HepG2 (cell line): ENCODE data around the gene FAM171A2. TPM values are rescaled to one million over a fixed set of nuclear protein-coding genes. Genes with fewer than 3 reads are reported as not detected.

Experiments used
- CAMTA2 ChIP-seq: sonication (generic); formaldehyde crosslinking; IDR thresholded peaks from 2 replicates; pipeline ENCODE4 v1.4.0; 2020; ENCODE audit warnings: mild to moderate bottlenecking, missing genetic modification reagents, borderline replicate concordance
- CENPBD1 ChIP-seq: sonication (generic); formaldehyde crosslinking; IDR thresholded peaks from 2 replicates; pipeline ENCODE4 v1.8.0; 2022; ENCODE audit warnings: missing genetic modification reagents, low read depth, mild to moderate bottlenecking, borderline replicate concordance
- HIVEP1 ChIP-seq: sonication (generic); formaldehyde crosslinking; IDR thresholded peaks from 2 replicates; pipeline ENCODE4 v1.4.0; 2020; ENCODE audit warnings: mild to moderate bottlenecking, missing genetic modification reagents
- MEF2D ChIP-seq: sonication (generic); formaldehyde crosslinking; IDR thresholded peaks from 2 replicates; pipeline ENCODE4 v1.5.1; 2020; ENCODE audit warnings: mild to moderate bottlenecking, missing genetic modification reagents
- MTA1 ChIP-seq: sonication (generic); formaldehyde crosslinking; IDR thresholded peaks from 2 replicates; pipeline ENCODE4 v1.4.0; 2020; ENCODE audit warnings: missing genetic modification reagents, mild to moderate bottlenecking, borderline replicate concordance
- MTF2 ChIP-seq: sonication (generic); formaldehyde crosslinking; IDR thresholded peaks from 2 replicates; pipeline ENCODE4 v1.5.0; 2020; ENCODE audit warnings: missing genetic modification reagents, borderline replicate concordance
- NR2F2 ChIP-seq: IDR thresholded peaks from 2 replicates; pipeline ENCODE4 v1.6.1; 2012; ENCODE audit warnings: low read depth, inconsistent platforms, borderline replicate concordance
- PCBP1 ChIP-seq: fragments of 200-400 bp; formaldehyde crosslinking; IDR thresholded peaks from 2 replicates; pipeline ENCODE4 v1.6.1; 2017; ENCODE audit warnings: mild to moderate bottlenecking, low read depth, low read length, borderline replicate concordance
- SMC3 ChIP-seq: IDR thresholded peaks from 2 replicates; pipeline ENCODE4 v1.6.1; 2011; ENCODE audit warnings: low read length, improper control_type of control experiment
- SNAI1 ChIP-seq: sonication (generic); formaldehyde crosslinking; IDR thresholded peaks from 2 replicates; pipeline ENCODE4 v1.5.0; 2020; ENCODE audit warnings: mild to moderate bottlenecking, missing genetic modification reagents, borderline replicate concordance
- TAF1 ChIP-seq: sonication (generic); formaldehyde crosslinking; IDR thresholded peaks from 2 replicates; pipeline ENCODE4 v1.4.0; 2020; ENCODE audit warnings: missing genetic modification reagents
- TRIM22 ChIP-seq: fragments of 450-650 bp; IDR thresholded peaks from 2 replicates; pipeline ENCODE4 v1.6.1; 2017
- ZNF142 ChIP-seq: sonication (generic); formaldehyde crosslinking; IDR thresholded peaks from 2 replicates; pipeline ENCODE4 v1.4.0; 2020; ENCODE audit warnings: missing genetic modification reagents
- ZNF768 ChIP-seq: sonication (generic); formaldehyde crosslinking; IDR thresholded peaks from 2 replicates; pipeline ENCODE4 v1.4.0; 2020; ENCODE audit warnings: missing genetic modification reagents
- polyA plus RNA-seq, 8 experiments: library from polyadenylated mRNA; depleted of rRNA in 3 of 8; stranded (reverse) in 7 of 8; unstranded in 1 of 8; fragments of >200 nt; fragmentation: Illumina TruSeq in 4 of 8; extraction: Trizol in 4 of 8; gene quantifications; 2 replicates each; pipeline versions ENCODE4 v1.2.1 to v1.2.3, GENCODE V29; 2011 to 2016; ENCODE audit warnings: low read depth in 4 of 8, missing spikeins in 1 of 8, mixed read lengths in 1 of 8; ENCODE audit not compliant: insufficient read depth in 1 of 8
- total RNA-seq, 5 experiments: library from RNA; depleted of rRNA; stranded (reverse); fragments of >200 nt; fragmentation: Illumina TruSeq; extraction: Trizol; gene quantifications; 2 replicates each; pipeline ENCODE4 v1.2.3, GENCODE V29; 2016; ENCODE audit warnings: low read depth in 1 of 5
- TF ChIP-seq, protein P1 (sequence below): sonication (generic); formaldehyde crosslinking; IDR thresholded peaks from 2 replicates; pipeline ENCODE4 v1.4.0; 2020; ENCODE audit warnings: missing genetic modification reagents
- TF ChIP-seq, protein P2 (sequence below): sonication (generic); formaldehyde crosslinking; IDR thresholded peaks from 2 replicates; pipeline ENCODE4 v1.5.0; 2020; ENCODE audit warnings: mild to moderate bottlenecking, missing genetic modification reagents, moderate library complexity
- TF ChIP-seq, protein P3 (sequence below): sonication (generic); formaldehyde crosslinking; IDR thresholded peaks from 2 replicates; pipeline ENCODE4 v1.4.0; 2020; ENCODE audit warnings: mild to moderate bottlenecking, low read depth, missing genetic modification reagents

Gene FAM171A2
- total and polyA plus RNA-seq, 2 of the 13 experiments (the other 11 are each of a cell fraction or from before 2014, with no cell fraction given), result 1.8 to 3.6 TPM

DNA sequence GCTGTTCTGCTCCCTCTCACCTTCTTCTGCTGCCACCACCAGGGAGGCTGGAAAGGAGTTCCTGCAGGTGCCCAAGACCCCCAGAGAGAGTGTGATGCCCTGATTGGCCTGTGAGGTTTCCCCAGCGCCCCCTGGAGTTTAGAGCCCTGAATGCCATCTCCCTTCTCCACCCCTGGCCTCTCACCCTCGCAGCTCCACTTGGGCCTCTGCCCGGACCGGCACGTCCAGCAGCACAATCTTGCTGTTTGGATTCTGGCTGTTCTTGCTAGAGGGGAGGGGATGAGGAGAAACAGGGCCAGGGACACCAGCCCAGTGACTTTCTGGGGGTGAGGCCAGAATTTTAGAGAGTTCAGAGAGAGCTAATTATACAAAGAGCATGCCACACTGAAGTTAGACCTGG is 12.5 kb upstream of the FAM171A2 start (continued):
- TF ChIP-seq HIVEP1 (CRISPR knock-in tag) (no peak), MEF2D (CRISPR knock-in tag) (no peak), CENPBD1 (CRISPR knock-in tag) (no peak), SMC3 (no peak), ZNF768 (CRISPR knock-in tag) (0 out of 2 replicates have a peak, but pooled peaks have one; percentile 26), SNAI1 (CRISPR knock-in tag) (no peak), CAMTA2 (CRISPR knock-in tag) (no peak), PCBP1 (no peak), TRIM22 (no peak), TAF1 (CRISPR knock-in tag) (no peak), ZNF142 (CRISPR knock-in tag) (no peak), MTA1 (CRISPR knock-in tag) (0 out of 2 replicates have a peak, but pooled peaks have one; percentile 8), NR2F2 (no peak), MTF2 (CRISPR knock-in tag) (no peak)
- TF ChIP-seq, protein P1, sequence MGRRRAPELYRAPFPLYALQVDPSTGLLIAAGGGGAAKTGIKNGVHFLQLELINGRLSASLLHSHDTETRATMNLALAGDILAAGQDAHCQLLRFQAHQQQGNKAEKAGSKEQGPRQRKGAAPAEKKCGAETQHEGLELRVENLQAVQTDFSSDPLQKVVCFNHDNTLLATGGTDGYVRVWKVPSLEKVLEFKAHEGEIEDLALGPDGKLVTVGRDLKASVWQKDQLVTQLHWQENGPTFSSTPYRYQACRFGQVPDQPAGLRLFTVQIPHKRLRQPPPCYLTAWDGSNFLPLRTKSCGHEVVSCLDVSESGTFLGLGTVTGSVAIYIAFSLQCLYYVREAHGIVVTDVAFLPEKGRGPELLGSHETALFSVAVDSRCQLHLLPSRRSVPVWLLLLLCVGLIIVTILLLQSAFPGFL (CRISPR knock-in tag), result no peak
- TF ChIP-seq, protein P2, sequence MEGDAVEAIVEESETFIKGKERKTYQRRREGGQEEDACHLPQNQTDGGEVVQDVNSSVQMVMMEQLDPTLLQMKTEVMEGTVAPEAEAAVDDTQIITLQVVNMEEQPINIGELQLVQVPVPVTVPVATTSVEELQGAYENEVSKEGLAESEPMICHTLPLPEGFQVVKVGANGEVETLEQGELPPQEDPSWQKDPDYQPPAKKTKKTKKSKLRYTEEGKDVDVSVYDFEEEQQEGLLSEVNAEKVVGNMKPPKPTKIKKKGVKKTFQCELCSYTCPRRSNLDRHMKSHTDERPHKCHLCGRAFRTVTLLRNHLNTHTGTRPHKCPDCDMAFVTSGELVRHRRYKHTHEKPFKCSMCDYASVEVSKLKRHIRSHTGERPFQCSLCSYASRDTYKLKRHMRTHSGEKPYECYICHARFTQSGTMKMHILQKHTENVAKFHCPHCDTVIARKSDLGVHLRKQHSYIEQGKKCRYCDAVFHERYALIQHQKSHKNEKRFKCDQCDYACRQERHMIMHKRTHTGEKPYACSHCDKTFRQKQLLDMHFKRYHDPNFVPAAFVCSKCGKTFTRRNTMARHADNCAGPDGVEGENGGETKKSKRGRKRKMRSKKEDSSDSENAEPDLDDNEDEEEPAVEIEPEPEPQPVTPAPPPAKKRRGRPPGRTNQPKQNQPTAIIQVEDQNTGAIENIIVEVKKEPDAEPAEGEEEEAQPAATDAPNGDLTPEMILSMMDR (CRISPR knock-in tag), result peak; percentile 82
- TF ChIP-seq, protein P3, sequence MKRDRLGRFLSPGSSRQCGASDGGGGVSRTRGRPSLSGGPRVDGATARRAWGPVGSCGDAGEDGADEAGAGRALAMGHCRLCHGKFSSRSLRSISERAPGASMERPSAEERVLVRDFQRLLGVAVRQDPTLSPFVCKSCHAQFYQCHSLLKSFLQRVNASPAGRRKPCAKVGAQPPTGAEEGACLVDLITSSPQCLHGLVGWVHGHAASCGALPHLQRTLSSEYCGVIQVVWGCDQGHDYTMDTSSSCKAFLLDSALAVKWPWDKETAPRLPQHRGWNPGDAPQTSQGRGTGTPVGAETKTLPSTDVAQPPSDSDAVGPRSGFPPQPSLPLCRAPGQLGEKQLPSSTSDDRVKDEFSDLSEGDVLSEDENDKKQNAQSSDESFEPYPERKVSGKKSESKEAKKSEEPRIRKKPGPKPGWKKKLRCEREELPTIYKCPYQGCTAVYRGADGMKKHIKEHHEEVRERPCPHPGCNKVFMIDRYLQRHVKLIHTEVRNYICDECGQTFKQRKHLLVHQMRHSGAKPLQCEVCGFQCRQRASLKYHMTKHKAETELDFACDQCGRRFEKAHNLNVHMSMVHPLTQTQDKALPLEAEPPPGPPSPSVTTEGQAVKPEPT (CRISPR knock-in tag), result 0 out of 2 replicates have a peak, but pooled peaks have one; percentile 14
